Measurements from ENCODE around the gene RRP15.

- TF ChIP-seq CTCF (IDR thresholded peaks at IDR 0.05), result peak; percentile 43; the same call in 1 of the 2 replicates
- TF ChIP-seq E2F4 (CRISPR knock-in tag; IDR thresholded peaks at IDR 0.05; ENCODE audit: borderline replicate concordance, low read depth), result no peak
- TF ChIP-seq ARID4B (CRISPR knock-in tag; IDR thresholded peaks at IDR 0.05; ENCODE audit: borderline replicate concordance), result no peak
- TF ChIP-seq ZNF317 (CRISPR knock-in tag; IDR thresholded peaks at IDR 0.05; ENCODE audit: borderline replicate concordance, low read depth), result no peak
- no peak for TF ChIP-seq FOXK1 (CRISPR knock-in tag; IDR thresholded peaks at IDR 0.05)
- no peak for TF ChIP-seq CDX4 (CRISPR knock-in tag; IDR thresholded peaks at IDR 0.05; ENCODE audit: borderline replicate concordance)
- no peak for TF ChIP-seq USF2 (CRISPR knock-in tag; IDR thresholded peaks at IDR 0.05)
Observed at GRCh38 chr1:218330043-218330623, 45.0 kb downstream of the RRP15 start.

All from WTC11 (cell line).